H1 (cell line): ENCODE results near the gene FHIT. TPM values are rescaled to one million over a fixed set of nuclear protein-coding genes. Genes with fewer than 3 reads are reported as not detected.

Experiments used
- CTCF ChIA-PET: fragments of 300-600 bp; sonication (Branson Sonifier 250); formaldehyde crosslinking; loops from one replicate; lab custom pipeline; 2021; ENCODE audit not compliant: partially characterized antibody; lab: Charles Lee
- POLR2A ChIA-PET: fragments of 300-600 bp; sonication (Branson Sonifier 250); formaldehyde crosslinking; loops from one replicate; lab custom pipeline; 2021; ENCODE audit warnings: inconsistent platforms; ENCODE audit not compliant: partially characterized antibody; lab: Charles Lee
- DNase-seq, 2 experiments: peaks; one replicate each; pipeline versions ENCODE4 v3.0.0 to v3.0.0-alpha.2; 2010 to 2022; ENCODE audit warnings: low spot score in 2 of 2, low read depth in 1 of 2, mixed read lengths in 1 of 2
- FAIRE-seq: peaks from 2 replicates; lab custom pipeline; 2011; peaks lifted over from hg19 to GRCh38; lab: Jason Lieb, UNC
- H2AFZ ChIP-seq: 2 replicates; pipeline ENCODE4 v1.8.1; 2012; ENCODE audit warnings: low read length, inconsistent platforms
- H2AK5ac ChIP-seq: 2 replicates; pipeline ENCODE4 v1.6.1; 2013; ENCODE audit warnings: low read depth, low read length
- H2BK120ac ChIP-seq: replicated peaks from 2 replicates; pipeline ENCODE3; 2013; ENCODE audit warnings: low read depth, low read length, inconsistent platforms
- H2BK12ac ChIP-seq: 2 replicates; pipeline ENCODE4 v1.6.1; 2013; ENCODE audit warnings: low read depth, low read length
- H2BK15ac ChIP-seq: 2 replicates; pipeline ENCODE4 v1.6.1; 2013; ENCODE audit warnings: low read length
- H2BK20ac ChIP-seq: 2 replicates; pipeline ENCODE4 v1.6.1; 2013; ENCODE audit warnings: low read length
- H2BK5ac ChIP-seq: 2 replicates; pipeline ENCODE4 v1.6.1; 2013; ENCODE audit warnings: low read depth, low read length
- H3K14ac ChIP-seq: 2 replicates; pipeline ENCODE4 v1.6.1; 2013; ENCODE audit warnings: inconsistent platforms; ENCODE audit not compliant: insufficient read length
- H3K18ac ChIP-seq: 2 replicates; pipeline ENCODE4 v1.6.1; 2013; ENCODE audit warnings: low read length; ENCODE audit errors: extremely low read depth
- H3K23ac ChIP-seq: 2 replicates; pipeline ENCODE4 v1.6.1; 2013; ENCODE audit warnings: inconsistent platforms; ENCODE audit not compliant: insufficient read length
- H3K23me2 ChIP-seq: 2 replicates; pipeline ENCODE4 v1.6.1; 2013; ENCODE audit warnings: low read depth, low read length
- H3K27ac ChIP-seq: 2 replicates; pipeline ENCODE4 v1.6.1; 2011; ENCODE audit warnings: low read depth, low read length, inconsistent platforms
- H3K27me3 ChIP-seq, 4 experiments: replicated peaks in 1 of 4; 1 replicate in 1 of 4; 2 replicates in 3 of 4; pipeline versions ENCODE4 v1.6.1 to v1.8.1; 2011 to 2013; ENCODE audit warnings: low read length in 3 of 4, mild to moderate bottlenecking in 3 of 4, inconsistent platforms in 2 of 4, mixed read lengths in 2 of 4, moderate library complexity in 1 of 4; ENCODE audit not compliant: control insufficient read depth in 3 of 4, insufficient read depth in 3 of 4; ENCODE audit errors: extremely low read depth in 1 of 4
- H3K36me3 ChIP-seq, 4 experiments: 2 replicates each; pipeline versions ENCODE4 v1.6.1 to v1.8.1; 2011 to 2013; ENCODE audit warnings: mild to moderate bottlenecking in 4 of 4, low read length in 3 of 4, moderate library complexity in 2 of 4, control low read depth in 1 of 4, inconsistent platforms in 1 of 4; ENCODE audit not compliant: insufficient read depth in 4 of 4, control insufficient read depth in 2 of 4
- H3K4ac ChIP-seq: replicated peaks from 2 replicates; pipeline ENCODE3; 2013; ENCODE audit warnings: low read length, low read depth, mixed read lengths, inconsistent platforms; ENCODE audit not compliant: insufficient read length
- H3K4me1 ChIP-seq, 4 experiments: replicated peaks in 1 of 4; 1 replicate in 1 of 4; 2 replicates in 3 of 4; pipeline versions ENCODE4 v1.6.1 to v1.8.1; 2011 to 2013; ENCODE audit warnings: low read length in 3 of 4, inconsistent platforms in 2 of 4, mixed read lengths in 1 of 4; ENCODE audit not compliant: insufficient read depth in 4 of 4, control insufficient read depth in 3 of 4
- H3K4me2 ChIP-seq, 2 experiments: 2 replicates each; pipeline versions ENCODE4 v1.6.1 to v1.8.1; 2011 to 2013; ENCODE audit warnings: low read depth in 2 of 2, low read length in 2 of 2, control low read depth in 1 of 2, inconsistent platforms in 1 of 2, mild to moderate bottlenecking in 1 of 2; ENCODE audit not compliant: insufficient read depth in 1 of 2
- H3K4me3 ChIP-seq, 4 experiments: fragments of 200-600, 300-600 bp in 1 of 4; sonication (generic), shearing (Covaris generic), sonication (Bioruptor Twin) in 1 of 4; 2 replicates each; pipeline versions ENCODE4 v1.5.1 to v1.8.1; 2011 to 2016; ENCODE audit warnings: low read length in 4 of 4, low read depth in 3 of 4, control low read depth in 2 of 4, inconsistent platforms in 2 of 4, mild to moderate bottlenecking in 2 of 4, mixed read lengths in 1 of 4, moderate library complexity in 1 of 4; ENCODE audit not compliant: insufficient read depth in 2 of 4; ENCODE audit errors: extremely low read depth in 1 of 4
- H3K56ac ChIP-seq: replicated peaks from 2 replicates; pipeline ENCODE3; 2013; ENCODE audit warnings: low read depth, mild to moderate bottlenecking, mixed read lengths, low read length, inconsistent platforms; ENCODE audit not compliant: insufficient read length
- H3K79me1 ChIP-seq: 2 replicates; pipeline ENCODE4 v1.6.1; 2013; ENCODE audit warnings: low read depth, low read length, control low read depth
- H3K79me2 ChIP-seq, 2 experiments: 2 replicates each; pipeline versions ENCODE4 v1.6.1 to v1.8.1; 2012 to 2013; ENCODE audit warnings: low read length in 2 of 2, mild to moderate bottlenecking in 2 of 2, inconsistent platforms in 1 of 2; ENCODE audit not compliant: insufficient read depth in 2 of 2, control insufficient read depth in 1 of 2
- H3K9ac ChIP-seq, 4 experiments: replicated peaks in 1 of 4; 1 replicate in 1 of 4; 2 replicates in 3 of 4; pipeline versions ENCODE4 v1.6.1 to v1.8.1; 2011 to 2013; ENCODE audit warnings: low read depth in 3 of 4, low read length in 3 of 4, control low read depth in 2 of 4, mild to moderate bottlenecking in 2 of 4, moderate library complexity in 2 of 4, inconsistent platforms in 1 of 4; ENCODE audit errors: extremely low read depth in 1 of 4
- H3K9me3 ChIP-seq, 2 experiments: 2 replicates each; pipeline versions ENCODE4 v1.6.1 to v1.8.1; 2012 to 2013; ENCODE audit warnings: mild to moderate bottlenecking in 2 of 2, moderate library complexity in 2 of 2, control low read depth in 1 of 2, inconsistent platforms in 1 of 2, low read depth in 1 of 2, low read length in 1 of 2, mixed read lengths in 1 of 2; ENCODE audit not compliant: insufficient read depth in 2 of 2
- H4K20me1 ChIP-seq, 2 experiments: replicated peaks in 1 of 2; 2 replicates each; pipeline versions ENCODE3 to v1.8.1; 2011 to 2013; ENCODE audit warnings: inconsistent platforms in 2 of 2, low read length in 2 of 2, mild to moderate bottlenecking in 1 of 2; ENCODE audit not compliant: insufficient read depth in 2 of 2, control insufficient read depth in 1 of 2
- H4K5ac ChIP-seq: 2 replicates; pipeline ENCODE4 v1.6.1; 2013; ENCODE audit warnings: low read length, low read depth, mixed read lengths, inconsistent platforms; ENCODE audit not compliant: insufficient read length
- H4K8ac ChIP-seq: 2 replicates; pipeline ENCODE4 v1.8.0; 2013; ENCODE audit warnings: mild to moderate bottlenecking, moderate library complexity, low read length, inconsistent platforms; ENCODE audit not compliant: insufficient read depth; ENCODE audit errors: extremely low read depth
- H4K91ac ChIP-seq: replicated peaks from 2 replicates; pipeline ENCODE3; 2013; ENCODE audit warnings: low read length, mixed read lengths, inconsistent platforms; ENCODE audit not compliant: insufficient read length
- CEBPB ChIP-seq: IDR thresholded peaks from 2 replicates; pipeline ENCODE4 v1.6.1; 2012; ENCODE audit warnings: low read depth, low read length
- E2F6 ChIP-seq: IDR thresholded peaks from 2 replicates; pipeline ENCODE4 v1.6.1; 2012; ENCODE audit warnings: inconsistent platforms
- EZH2 ChIP-seq: fragments of 200-600 bp; sonication (generic); IDR thresholded peaks from 2 replicates; pipeline ENCODE4 v1.7.1; 2012; ENCODE audit warnings: low read depth, mild to moderate bottlenecking, moderate library complexity, low read length, inconsistent platforms; ENCODE audit not compliant: severe bottlenecking
- JUN ChIP-seq: IDR thresholded peaks from 2 replicates; pipeline ENCODE4 v1.6.1; 2011; ENCODE audit warnings: low read depth, mild to moderate bottlenecking, improper control_type of control experiment, low read length
- JUND ChIP-seq: IDR thresholded peaks from 2 replicates; pipeline ENCODE4 v1.6.1; 2011; ENCODE audit warnings: mild to moderate bottlenecking, improper control_type of control experiment, low read length
- MAX ChIP-seq: IDR thresholded peaks from 2 replicates; pipeline ENCODE4 v1.6.1; 2012; ENCODE audit warnings: inconsistent platforms
- POLR2AphosphoS5 ChIP-seq: IDR thresholded peaks from 2 replicates; pipeline ENCODE4 v1.6.1; 2011; ENCODE audit warnings: low read depth, low read length
- SP1 ChIP-seq: IDR thresholded peaks from 2 replicates; pipeline ENCODE4 v1.6.1; 2011; ENCODE audit warnings: low read depth, low read length
- TAF7 ChIP-seq: optimal IDR thresholded peaks from 2 replicates; pipeline ENCODE3; 2011; ENCODE audit warnings: low read depth, mild to moderate bottlenecking, inconsistent platforms, low read length, moderate library complexity, borderline replicate concordance
- WGBS, 2 experiments: shearing (Covaris generic) in 1 of 2; methylation state at CpG; one replicate each; pipeline versions ENCODE4 v1.1.6 to v1.1.7; 2013 to 2015; ENCODE audit warnings: low lambda C conversion rate in 2 of 2, mixed read lengths in 2 of 2, inconsistent platforms in 1 of 2, low coverage in 1 of 2, missing lambda C conversion rate in 1 of 2; ENCODE audit not compliant: insufficient replicate concordance in 2 of 2, insufficient coverage in 1 of 2, insufficient read length in 1 of 2; ENCODE audit errors: extremely low coverage in 1 of 2, missing lambda C conversion rate in 1 of 2; 5-methylcytosine and 5-hydroxymethylcytosine counted together
- polyA plus RNA-seq, 7 experiments: library from polyadenylated mRNA; depleted of rRNA in 3 of 7; stranded (reverse) in 5 of 7; unstranded in 2 of 7; fragments of >200 nt in 5 of 7; fragments of 200-250 nt in 2 of 7; gene quantifications; 1 replicate in 5 of 7; 2 replicates in 1 of 7; 4 replicates in 1 of 7; pipeline versions ENCODE4 v1.2.1 to v1.2.3, GENCODE V29; 2011 to 2013; ENCODE audit warnings: missing spikeins in 2 of 7, mixed read lengths in 2 of 7
- total RNA-seq: library from RNA; stranded (reverse); fragmentation: NEBNext Ultra II Directional; extraction: Animal tissue kit (Norgen Biotek cat#: 25700); gene quantifications from 2 replicates; pipeline ENCODE4 v1.2.1, GENCODE V29; 2021

FHIT gene
- total and polyA plus RNA-seq, 2 of the 8 experiments (the other 6 are each of a cell fraction or from before 2014, with no cell fraction given), result 1.2 to 3.2 TPM

- H3K4me3 ChIP-seq, result no peak overlapping the region
- no peak overlapping the region for H3K56ac ChIP-seq
- no peaks in the 10 kb centered on the region for H3K27me3 ChIP-seq
- no peak overlapping the region for H3K14ac ChIP-seq
- H2BK20ac ChIP-seq, result no peak overlapping the region
- H3K18ac ChIP-seq, result no peak overlapping the region
- 84% methylated on average over 3 of the region's 3 CpGs; no CpG with 5 or more reads in 1 of the 2 experiments for WGBS, 2 experiments
- H3K27ac ChIP-seq, result no peak overlapping the region
- POLR2A ChIA-PET, result no interaction called here
- H3K79me1 ChIP-seq, result no peaks in the 10 kb centered on the region
- DNase-seq (no peak), FAIRE-seq (no peak)
- H2BK12ac ChIP-seq, result no peak overlapping the region
- CTCF ChIA-PET, result interaction anchor here (1.3 kb wide), 1 partner anchor 46 kb away, joined by 3 read pairs; no protein-coding TSS in a partner anchor
- no peaks in the 10 kb centered on the region for H3K9me3 ChIP-seq
- no peak overlapping the region for H3K4ac ChIP-seq
- H3K36me3 ChIP-seq, result no peaks in the 10 kb centered on the region
- no peak overlapping the region for H3K4me2 ChIP-seq
- no peak overlapping the region for H2AFZ ChIP-seq
- no peaks in the 10 kb centered on the region for H3K23me2 ChIP-seq
- no peak overlapping the region for H2AK5ac ChIP-seq
- no peak overlapping the region for H3K9ac ChIP-seq
- H3K23ac ChIP-seq, result no peak overlapping the region
- no peak overlapping the region for H4K5ac ChIP-seq
- H3K79me2 ChIP-seq, result no peaks in the 10 kb centered on the region
- H4K20me1 ChIP-seq, result no peaks in the 10 kb centered on the region
- no peak overlapping the region for H4K8ac ChIP-seq
- no peak overlapping the region for H2BK15ac ChIP-seq
- H2BK5ac ChIP-seq, result no peak overlapping the region
- no peak overlapping the region for H2BK120ac ChIP-seq
- TF ChIP-seq SP1, result no peak
- no peak for TF ChIP-seq JUN
- no peak for TF ChIP-seq EZH2
- no peak for TF ChIP-seq E2F6
- TF ChIP-seq JUND, result no peak
- no peak for TF ChIP-seq TAF7
- TF ChIP-seq CEBPB, result no peak
- TF ChIP-seq MAX, result no peak
- no peak for TF ChIP-seq POLR2AphosphoS5
- H3K4me1 ChIP-seq, result no peaks in the 10 kb centered on the region; a peak in 1 of 7 replicates
- H4K91ac ChIP-seq, result no peak overlapping the region
These were observed 463.1 kb downstream of the FHIT start for GRCh38 chr3:60788185-60788584.
